Cortex of kidney (tissue), 1 donor: ENCODE results near the gene SMIM24.
"Not testable (repeated sequence)": the region's sequence is repeated elsewhere in the genome, so short reads cannot be mapped to it uniquely, and the experiment has no call there.

Experiments used
- DNase-seq: peaks from one replicate; lab custom pipeline; 2025; lab: John Stamatoyannopoulos, UW

Gene SMIM24

DNA sequence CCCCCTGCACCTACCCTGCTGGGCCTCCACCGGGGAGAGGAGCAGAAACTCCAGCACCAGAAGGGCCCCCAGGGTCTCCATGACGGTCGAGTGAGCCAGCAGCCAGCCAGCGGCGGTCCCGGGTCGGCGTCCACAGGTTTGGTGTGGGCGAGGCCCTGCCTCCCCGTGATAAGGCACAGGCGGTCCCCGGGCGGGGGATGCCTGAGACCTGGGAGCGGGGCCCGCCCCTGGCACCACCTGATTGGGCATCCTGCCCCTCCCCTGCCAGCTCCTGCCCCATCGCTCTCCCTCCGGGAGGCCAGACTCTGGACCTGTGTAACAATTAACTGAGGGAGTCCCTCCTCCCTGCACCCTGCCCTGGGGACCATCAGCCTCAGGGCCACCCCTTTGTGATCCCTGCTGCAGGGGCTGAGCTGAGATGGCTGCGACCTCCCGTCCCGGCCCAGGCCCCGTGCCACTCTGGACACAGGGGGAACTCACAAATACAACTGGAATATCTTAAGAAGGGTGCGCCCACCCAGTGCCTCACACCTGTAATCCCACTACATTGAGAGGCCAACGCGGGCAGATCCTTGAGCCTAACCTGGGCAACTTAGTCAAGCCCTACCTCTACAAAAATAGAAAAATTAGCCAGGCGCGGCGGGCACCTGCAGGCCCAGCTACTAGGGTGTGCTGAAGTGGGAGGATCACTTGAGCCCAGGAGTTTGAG lies at the start of gene SMIM24:
Gene SMIM24 (minus strand): TSS at position 143 of the 709 bp plus-strand sequence. CDS start 62 bp downstream, at position 81.
- DNase-seq: no peak

DNA sequence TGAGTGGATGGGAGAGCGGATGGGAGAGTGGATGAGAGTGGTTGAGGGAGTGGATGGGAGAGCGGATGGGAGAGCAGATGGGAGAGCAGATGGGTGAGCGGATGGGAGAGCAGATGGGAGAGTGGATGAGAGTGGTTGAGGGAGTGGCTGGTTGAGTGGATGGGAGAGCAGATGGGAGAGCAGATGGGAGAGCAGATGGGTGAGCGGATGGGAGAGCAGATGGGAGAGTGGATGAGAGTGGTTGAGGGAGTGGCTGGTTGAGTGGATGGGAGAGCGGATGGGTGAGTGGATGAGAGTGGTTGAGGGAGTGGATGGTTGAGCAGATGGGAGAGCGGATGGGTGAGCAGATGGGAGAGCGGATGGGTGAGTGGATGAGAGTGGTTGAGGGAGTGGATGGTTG lies 49.0 kb upstream of the SMIM24 start:
- DNase-seq: not testable (repeated sequence)

DNA sequence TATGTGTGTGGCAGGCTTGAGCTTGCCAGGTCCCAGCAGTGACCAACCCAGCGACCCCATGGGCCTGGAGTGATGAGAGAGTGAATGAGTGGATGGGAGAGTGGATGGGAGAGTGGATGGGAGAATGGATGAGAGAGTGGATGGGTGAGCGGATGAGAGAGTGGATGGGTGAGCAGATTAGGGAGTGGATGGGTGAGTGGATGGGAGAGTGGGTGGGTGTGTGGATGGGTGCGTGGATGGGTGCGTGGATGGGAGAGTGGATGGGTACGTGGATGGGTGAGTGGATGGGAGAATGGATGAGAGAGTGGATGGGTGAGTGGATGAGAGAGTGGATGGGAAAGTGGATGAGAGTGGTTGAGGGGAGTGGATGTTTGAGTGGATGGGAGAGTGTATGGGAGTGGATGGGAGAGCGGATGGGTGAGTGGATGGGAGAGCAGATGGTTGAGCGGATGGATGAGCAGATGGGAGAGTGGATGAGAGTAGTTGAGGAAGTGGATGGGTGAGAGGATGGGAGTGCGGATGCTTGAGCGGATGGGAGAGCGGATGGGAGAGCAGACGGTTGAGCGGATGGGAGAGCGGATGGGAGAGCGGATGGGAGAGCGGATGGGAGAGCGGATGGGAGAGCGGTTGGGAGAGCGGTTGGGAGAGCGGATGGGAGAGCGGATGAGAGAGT lies 48.4 kb upstream of the SMIM24 start:
- no peak for DNase-seq

DNA sequence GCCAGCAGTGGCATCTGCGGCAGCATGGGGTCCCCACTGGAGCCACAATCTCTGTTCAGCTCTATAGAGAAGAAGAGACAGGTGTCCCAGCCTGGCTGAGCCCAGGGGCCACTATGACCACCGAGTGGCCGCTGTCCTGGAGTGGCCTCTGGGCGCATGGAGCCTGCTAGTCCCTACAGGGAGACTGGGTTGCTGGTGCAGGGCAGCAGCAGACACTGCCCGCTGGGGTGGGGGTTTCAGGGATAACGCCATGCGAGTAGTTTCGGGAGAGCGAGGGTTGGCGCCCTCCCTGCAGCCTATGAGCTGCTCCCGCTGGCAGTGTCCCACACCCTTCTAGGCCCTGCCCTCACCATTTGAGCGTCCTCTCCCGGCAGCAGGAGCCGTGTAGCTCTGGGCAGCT lies 47.8 kb upstream of the SMIM24 start:
- no peak for DNase-seq

DNA sequence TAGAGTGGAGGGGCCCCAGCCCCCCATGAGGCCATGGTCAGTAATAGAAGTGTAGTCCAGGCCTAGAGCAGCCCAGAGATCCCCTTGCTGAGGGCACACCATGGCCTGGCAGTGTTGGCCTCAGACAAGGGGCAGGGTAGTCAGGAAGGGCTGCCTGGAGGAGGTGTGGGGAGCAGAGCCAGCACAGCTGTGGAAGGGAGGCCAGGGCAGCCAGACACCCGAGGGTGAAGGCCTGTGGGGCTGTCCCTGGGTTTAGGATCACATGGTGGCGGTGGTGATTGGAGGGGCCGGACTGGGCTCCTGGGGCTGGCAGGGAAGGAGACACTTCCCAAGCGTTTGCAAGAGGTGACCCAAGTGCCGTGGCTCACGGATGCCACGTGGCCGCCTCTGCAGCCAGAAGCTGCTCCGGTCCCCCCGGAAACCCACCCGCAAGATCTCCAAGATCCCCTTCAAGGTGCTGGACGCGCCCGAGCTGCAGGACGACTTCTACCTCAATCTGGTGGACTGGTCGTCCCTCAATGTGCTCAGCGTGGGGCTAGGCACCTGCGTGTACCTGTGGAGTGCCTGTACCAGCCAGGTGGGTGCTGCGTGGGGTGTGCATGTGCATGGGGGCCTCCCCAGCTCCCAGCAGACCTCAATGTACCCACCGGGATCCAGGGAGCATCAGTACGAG lies 47.0 kb upstream of the SMIM24 start:
- DNase-seq: no peak

DNA sequence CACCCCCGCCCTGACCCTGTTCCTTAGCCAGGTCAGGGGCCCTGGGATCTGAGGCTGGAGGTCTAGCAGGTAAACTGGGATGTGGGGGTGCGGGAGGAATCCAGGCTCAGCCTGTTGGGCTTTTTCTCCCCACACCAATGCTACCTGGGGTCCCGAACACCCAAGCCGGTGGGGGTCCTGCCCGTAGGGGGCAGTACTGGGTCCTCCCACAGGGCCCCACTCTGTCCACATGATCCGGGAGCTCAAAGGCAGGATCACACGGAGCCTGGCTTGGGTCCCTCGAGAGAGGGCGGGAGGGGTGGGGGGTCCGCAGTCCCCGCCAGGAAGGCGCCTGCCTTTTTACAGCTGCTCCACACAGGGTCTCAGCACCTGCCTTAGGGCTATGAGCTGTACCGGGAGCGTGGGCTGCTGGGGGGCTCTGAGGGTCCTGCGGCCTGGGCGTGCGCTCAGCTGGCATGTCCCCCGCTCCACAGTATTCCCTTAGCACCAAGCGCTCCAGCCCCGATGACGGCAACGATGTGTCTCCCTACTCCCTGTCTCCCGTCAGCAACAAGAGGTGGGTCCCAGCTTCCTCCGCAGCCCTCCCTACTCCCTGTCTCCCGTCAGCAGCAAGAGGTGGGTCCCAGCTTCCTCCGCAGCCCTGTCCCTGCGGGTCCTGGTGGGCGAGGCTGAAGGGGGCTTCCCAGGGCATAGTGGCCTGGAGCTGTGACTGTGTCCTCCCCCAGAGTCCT lies 46.3 kb upstream of the SMIM24 start:
- no peak for DNase-seq

DNA sequence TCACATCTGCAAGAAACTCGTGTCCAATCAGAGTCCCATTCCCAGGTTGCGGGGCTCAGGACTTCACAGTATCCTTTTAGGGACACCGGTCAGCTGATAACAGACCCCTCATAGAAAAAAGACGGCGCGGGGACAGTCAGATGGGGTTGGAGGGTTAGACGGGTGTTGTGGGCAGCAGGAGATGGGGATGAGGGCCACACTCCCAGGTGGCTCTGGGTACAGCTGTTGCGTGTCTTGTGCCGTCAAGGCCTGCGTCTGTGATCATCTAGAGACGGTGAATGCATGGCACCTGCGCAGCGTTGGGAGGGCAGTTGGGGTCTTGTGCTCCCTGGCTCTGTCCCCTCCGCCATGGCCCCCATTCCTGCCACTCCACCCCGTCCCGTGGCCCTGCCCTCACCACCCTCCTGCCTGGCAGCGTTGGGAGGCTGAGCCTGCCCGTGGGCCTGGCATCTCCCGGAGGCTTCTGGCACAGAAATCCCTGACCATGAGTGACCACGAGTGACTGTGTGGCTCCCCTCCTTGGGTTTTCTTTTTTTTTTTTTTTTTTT lies 44.7 kb upstream of the SMIM24 start:
- DNase-seq: no peak

DNA sequence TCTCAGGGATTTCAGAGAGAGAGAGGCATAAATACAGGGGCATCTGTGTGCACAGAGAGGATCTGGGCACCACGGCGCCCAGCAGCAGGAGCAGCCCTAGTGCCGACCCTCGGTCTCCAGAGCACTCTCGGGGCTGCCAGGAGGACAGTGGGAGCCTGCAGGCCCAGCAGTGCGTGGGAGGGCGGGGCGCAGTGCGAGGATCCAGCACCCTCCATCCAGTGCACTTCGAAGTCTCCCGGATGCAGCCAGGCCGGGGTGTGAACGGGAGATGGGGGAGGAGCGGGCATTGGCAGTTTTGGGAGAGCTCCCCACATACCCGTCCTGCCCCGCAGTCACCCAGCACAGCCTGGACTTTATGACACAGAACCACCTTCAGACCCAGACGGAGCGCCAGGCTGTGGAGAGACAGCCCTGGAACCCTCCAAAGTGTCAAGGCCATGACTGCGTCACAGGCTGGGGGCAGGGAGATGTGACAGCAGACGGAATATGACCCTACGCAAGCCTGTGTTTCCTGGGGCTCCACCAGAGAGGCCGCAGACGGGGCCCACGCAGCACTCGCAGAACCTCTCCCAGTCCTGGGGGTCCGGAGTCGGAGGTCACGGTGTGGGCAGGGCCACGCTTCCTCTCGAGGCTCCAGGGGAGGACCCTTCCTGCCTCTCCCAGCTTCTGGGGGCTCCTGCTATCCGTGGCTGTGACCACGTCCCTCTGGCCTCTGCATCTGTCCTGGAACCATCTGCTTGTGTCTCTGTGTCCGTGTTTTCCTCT lies 43.9 kb upstream of the SMIM24 start:
- DNase-seq: no peak

DNA sequence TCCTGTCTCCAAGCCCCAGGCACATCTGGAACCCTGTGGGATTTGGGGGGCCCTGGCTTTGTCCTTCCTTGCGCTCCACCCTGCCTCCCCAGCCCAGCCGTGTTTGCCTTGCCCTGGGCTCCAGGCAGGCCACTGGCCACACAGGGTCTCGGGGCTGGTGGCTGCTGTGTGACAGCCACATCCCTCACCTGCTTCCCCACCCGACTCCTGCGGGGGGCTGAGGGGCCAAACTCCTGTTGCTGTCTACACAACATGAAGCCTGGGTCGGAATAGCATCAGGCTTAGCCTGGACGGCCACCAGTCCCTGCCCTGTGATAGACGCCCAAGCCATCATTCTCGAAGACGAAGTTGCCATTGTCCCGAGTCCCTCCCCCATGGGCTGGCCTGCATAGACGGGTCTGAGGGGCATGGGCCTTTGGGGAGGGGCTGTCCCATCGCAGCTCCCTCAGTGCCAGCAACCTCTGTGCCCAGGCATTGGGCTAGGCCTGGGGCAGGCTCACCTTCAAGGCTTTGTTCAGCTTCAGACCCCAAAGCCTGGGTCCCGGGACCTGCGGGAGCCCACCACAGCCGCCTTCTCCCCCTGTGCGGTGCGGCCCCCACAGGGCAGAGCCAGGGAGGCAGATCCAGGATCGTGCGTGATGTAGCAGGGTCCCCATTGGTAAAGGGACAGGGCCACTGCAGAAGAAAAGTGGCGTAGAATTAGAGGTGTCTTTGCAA lies 43.2 kb upstream of the SMIM24 start:
- no peak for DNase-seq

DNA sequence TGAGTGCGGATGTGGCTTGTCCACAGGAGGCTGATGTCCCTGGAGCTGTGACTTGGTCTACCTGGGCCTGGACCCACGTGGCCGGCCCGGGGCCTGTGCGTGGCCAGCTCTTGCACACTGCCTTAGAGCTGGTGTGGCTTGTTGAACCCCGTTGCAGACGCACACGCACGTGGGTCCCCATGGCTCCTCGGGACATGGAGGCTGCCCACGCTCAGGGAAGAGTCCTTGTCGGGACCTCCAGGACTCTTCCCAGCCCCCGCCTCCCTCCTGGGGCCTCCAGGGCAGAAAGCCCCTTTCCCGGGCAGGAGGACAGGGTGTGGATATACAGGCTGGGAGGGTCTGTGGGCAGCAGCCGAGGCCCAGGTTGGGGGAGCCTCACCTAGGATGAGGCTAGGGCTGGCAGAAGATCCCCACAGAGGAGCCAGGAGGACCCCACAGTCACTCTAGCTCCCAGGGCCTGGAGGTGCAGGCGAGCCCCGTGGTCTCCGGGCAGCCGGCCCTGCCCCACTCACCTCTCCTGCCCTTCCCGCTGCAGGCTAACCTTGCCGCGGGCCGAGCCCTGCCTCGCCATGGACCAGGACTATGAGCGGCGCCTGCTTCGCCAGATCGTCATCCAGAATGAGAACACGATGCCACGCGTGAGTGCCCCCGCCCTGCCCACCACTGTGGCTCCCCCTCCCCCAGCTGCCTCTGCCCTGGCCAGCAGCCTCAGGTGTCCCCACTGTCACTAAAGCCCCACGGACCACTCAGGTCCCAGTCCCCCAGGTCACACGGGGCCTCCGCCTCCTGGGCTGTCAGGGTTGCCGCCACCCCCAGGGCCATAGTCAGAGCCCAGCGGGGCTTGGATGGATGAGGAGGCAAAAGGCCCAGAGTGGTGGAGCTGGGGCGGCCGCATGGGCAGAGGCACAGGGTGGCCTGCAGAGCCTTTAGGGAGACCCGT lies 42.4 kb upstream of the SMIM24 start:
- DNase-seq: no peak

DNA sequence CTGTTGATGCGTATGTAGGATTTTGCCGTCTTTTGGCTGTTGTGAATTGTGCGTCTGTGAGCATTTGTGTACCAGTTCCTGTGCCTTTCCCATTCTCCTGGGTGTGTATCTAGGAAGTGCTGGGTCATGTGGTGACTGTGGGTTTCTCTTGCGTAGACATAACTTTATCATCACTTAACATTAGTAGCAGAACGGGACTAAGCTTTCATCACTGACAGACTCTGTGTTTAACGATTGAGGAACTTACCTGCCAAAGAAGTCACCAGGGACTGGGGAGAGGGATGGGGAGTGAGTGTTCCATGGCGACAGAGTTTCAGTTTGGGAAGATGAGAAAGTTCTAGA lies 40.8 kb upstream of the SMIM24 start:
- DNase-seq: no peak

DNA sequence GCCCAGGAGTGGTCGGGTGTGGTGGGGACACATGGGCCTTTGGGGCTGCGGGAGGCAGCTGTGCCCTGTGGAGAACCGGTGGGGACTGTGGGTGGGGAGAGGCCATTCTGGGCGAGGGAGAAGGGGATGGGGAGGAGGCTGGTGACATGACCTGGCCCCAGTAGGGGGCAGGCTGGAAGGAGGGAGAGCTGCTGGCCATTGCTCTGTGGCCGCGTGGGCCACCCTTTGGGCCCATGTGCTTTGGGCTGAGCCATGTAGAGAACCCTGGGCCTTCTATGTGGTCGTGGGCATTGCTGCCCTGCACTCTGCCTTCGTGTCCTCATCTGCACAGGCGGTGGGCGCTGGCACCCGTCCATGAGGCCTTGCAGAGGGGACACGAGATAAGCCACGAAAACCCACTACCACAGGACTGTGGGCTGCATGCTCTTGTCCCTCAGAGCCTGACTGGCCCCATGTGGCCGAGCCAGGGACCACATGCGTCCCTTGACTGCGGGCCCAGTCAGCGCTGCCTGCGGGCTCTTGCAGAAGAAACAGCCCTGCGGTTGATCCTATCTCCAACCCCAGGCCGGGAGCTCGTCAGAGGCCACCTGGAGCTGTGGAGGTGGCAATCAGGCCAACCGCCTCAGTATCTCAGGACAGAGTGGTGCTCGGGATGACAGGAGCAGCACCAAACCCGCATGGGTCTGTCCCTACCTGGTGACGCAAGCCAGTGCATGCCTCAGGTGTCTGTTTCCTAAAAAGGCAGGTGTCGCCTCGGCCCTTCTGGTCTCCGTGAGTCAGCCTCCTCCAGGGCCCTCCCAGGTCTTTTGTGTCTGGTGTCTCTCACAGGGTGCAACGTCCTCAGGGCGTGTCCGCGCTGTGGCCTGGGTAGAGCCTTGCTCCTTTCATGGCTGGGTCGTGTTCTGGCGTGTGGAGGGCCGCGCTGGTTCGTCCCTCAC lies 40.1 kb upstream of the SMIM24 start:
- DNase-seq: no peak

DNA sequence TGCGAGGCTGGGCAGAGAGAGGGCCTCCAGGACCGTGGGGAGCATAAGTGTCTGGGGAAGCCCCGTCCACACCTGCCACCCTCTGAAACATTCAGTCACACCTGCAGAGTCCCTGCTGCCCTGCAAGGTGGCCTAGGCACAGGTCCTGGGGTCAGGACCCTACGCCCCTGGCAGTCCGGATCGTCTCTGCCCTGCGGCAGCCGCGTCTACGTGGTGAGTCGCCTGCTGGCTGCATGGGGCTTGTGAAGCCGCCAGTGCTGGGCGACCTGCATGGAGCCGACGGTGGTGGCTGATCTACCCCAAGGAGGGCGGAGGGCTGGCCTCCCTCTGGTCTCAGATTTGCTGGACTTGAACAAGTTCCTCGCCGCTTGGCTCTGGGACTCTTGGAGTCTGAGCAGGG lies 38.8 kb upstream of the SMIM24 start:
- DNase-seq: no peak

DNA sequence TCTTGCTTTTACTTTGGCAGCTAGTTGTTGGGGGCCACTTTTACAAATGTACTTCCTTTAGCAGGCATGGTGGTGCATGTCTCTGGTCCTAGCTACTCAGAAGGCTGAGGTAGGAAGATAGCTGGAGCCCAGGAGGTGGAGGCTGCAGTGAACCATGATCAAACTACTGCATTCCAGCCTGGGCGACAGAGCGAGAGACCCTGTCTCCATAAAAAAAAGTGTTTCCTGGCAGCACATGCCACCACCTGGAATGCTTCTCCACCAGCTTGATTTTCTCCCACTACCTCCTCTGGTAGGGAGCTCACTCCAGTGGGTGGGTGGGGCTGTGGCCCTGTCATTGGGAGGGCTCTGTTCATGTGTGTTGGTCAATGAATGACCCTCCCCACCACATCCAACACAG lies 38.3 kb upstream of the SMIM24 start:
- DNase-seq: no peak

DNA sequence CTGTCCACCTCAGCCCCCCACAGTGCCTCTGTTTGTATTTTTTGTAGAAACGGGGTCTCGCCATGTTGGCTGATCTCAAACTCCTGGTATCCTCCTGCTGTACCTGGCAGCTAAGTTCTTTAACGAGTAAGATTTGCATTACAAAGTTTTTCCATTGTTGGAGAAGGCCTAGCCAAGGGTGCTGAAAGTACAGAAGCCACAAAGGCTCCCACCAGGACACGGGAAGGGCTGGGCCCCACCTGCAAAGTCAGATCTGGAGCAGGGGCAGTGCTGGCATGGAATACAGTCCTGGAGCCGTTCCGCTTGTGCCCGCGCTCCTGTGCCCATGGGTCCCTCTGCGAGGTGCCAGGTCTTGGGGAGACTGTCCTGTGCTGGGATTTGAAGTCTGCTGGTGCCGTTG lies 37.9 kb upstream of the SMIM24 start:
- DNase-seq: no peak

DNA sequence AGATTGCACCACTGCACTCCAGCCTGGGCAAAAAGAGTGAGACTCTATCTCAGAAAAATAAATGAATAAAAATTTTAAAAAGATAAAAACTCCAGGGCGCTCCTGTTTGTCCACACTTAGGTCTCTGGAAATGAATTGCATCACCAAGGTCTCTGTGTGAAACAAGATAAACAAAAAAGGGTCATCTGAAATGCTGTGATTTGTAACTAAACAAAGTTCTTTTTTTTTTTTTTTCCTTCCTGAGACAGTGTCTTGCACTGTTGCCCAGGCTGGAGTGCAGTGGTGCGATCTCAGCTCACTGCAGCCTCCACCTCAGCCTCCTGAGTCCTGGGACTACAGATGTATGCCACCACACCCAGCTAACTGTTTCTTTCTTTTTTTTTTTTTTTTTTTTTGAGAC lies 37.3 kb upstream of the SMIM24 start:
- no peak for DNase-seq

DNA sequence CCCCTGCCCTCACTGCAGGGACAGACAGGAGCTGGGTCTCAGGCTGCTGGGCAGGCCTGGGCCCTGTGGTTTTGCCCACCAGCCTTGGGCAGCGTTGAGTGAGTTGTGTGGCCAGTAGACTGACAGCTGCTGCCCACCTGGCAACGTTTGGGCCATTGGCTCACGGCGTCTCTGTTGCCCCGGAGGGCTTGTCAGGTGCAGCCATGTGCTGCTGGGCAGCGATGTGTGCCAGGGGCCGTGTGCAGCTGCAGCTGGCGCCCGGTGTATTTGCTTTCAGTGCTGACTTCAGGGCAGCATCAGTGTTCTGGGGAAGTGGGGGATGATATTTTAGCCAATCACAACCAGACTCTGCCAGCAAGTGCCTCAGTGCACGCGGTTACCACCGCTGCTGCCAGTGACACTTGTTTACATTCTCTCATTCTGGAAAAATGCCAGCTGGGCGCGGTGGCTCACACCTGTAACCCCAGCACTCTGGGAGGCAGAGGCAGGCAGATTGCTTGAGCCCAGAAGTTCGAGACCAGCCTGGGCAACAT lies 36.4 kb upstream of the SMIM24 start:
- no peak for DNase-seq

DNA sequence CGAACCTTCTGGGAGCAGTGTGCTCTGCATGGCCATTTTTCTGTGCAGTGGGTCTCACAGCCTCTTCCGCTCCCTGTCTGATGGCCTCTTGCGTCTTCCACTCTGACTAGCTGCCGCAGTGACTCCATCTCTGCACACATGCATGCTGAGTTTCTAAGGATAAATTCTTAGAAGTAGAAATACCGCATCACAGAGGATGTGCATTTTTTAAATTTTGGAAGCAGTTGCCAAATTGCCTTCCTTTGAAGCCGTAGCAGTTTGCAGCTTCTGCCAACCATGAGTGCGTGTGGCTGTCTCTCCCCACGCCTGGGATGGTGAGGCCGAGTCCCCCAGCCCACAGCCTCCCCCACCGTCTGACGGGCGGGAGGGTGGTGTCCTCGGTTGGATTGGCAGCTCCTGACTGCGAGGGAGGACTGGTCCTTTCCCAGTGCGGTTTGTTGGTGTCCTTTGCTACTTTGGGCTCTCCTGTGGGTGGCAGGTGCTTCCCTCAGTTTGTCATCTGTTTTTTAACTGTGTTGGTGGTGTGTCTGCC lies 35.6 kb upstream of the SMIM24 start:
- no peak for DNase-seq
